Lower leg skin (tissue), 4 donors: ENCODE measurements around the gene PSTK. TPM values are rescaled to one million over a fixed set of nuclear protein-coding genes. Genes with fewer than 3 reads are reported as not detected.

Experiments used
- DNase-seq, 2 donors: peaks; one replicate each; pipeline ENCODE4 v3.0.0-alpha.2; 2019; ENCODE audit warnings: low spot score in 2 of 2
- H3K4me3 ChIP-seq: fragments of 200-600 bp; sonication (generic); 2 replicates; pipeline ENCODE4 v1.5.1; 2017; ENCODE audit warnings: mild to moderate bottlenecking, low read depth; ENCODE audit not compliant: poor library complexity, severe bottlenecking
- POLR2A ChIP-seq, 2 donors: fragments of 450-650 bp; IDR thresholded peaks; one replicate each; pipeline ENCODE4 v1.6.1; 2016 to 2017; ENCODE audit warnings: antibody characterized with exemption in 2 of 2, mild to moderate bottlenecking in 1 of 2, moderate library complexity in 1 of 2
- WGBS, 2 donors: methylation state at CpG; one replicate each; pipeline ENCODE4 v1.1.5; 2018; 5-methylcytosine and 5-hydroxymethylcytosine counted together
- intact Hi-C: fragments of 100-400 bp; cut with DNase I; formaldehyde crosslinking; loops from one replicate; pipeline ENCODE4 v1.15.0; 2023; ENCODE audit warnings: low total_unique reads
- total RNA-seq, 4 donors: library from RNA; depleted of rRNA; stranded (reverse); fragments of >200 nt; gene quantifications; one replicate each; pipeline ENCODE4 v1.1.0, GENCODE V29; 2016
- TF ChIP-seq, protein P1 (sequence below), 3 donors: fragments of 450-650 bp; IDR thresholded peaks; one replicate each; pipeline ENCODE4 v1.5.1; 2016; ENCODE audit warnings: antibody characterized with exemption in 3 of 3, mild to moderate bottlenecking in 3 of 3, moderate library complexity in 2 of 3

Gene PSTK
- total RNA-seq, 4 donors from 2014 or later, result 0.84 to 5.7 (median 2.2) TPM

- TF ChIP-seq POLR2A (IDR thresholded peaks at IDR 0.05), result no peak
- no peak for DNase-seq
- 40 to 60% methylated on average over 2 of the region's 2 CpGs for WGBS, 2 donors
- H3K4me3 ChIP-seq, result no peak overlapping the region
- intact Hi-C loops, result no loop called here
These were observed 24.1 kb downstream of the PSTK start for GRCh38 chr10:123004298-123004697.

GRCh38 chr10:123007558-123008354 lies 27.6 kb downstream of the PSTK start:
- peak in 1 of 2 donors; percentile 37 for DNase-seq
- whole genome bisulfite sequencing, 2 donors, result 2% methylated on average over 24 to 28 of the region's 30 CpGs
- TF ChIP-seq, protein P1, sequence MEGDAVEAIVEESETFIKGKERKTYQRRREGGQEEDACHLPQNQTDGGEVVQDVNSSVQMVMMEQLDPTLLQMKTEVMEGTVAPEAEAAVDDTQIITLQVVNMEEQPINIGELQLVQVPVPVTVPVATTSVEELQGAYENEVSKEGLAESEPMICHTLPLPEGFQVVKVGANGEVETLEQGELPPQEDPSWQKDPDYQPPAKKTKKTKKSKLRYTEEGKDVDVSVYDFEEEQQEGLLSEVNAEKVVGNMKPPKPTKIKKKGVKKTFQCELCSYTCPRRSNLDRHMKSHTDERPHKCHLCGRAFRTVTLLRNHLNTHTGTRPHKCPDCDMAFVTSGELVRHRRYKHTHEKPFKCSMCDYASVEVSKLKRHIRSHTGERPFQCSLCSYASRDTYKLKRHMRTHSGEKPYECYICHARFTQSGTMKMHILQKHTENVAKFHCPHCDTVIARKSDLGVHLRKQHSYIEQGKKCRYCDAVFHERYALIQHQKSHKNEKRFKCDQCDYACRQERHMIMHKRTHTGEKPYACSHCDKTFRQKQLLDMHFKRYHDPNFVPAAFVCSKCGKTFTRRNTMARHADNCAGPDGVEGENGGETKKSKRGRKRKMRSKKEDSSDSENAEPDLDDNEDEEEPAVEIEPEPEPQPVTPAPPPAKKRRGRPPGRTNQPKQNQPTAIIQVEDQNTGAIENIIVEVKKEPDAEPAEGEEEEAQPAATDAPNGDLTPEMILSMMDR (IDR thresholded peaks at IDR 0.05), result no peak
- no peak for TF ChIP-seq POLR2A (IDR thresholded peaks at IDR 0.05)
- peak overlapping the region; percentile 96 for H3K4me3 ChIP-seq
- intact Hi-C loops, result no loop called here

DNA sequence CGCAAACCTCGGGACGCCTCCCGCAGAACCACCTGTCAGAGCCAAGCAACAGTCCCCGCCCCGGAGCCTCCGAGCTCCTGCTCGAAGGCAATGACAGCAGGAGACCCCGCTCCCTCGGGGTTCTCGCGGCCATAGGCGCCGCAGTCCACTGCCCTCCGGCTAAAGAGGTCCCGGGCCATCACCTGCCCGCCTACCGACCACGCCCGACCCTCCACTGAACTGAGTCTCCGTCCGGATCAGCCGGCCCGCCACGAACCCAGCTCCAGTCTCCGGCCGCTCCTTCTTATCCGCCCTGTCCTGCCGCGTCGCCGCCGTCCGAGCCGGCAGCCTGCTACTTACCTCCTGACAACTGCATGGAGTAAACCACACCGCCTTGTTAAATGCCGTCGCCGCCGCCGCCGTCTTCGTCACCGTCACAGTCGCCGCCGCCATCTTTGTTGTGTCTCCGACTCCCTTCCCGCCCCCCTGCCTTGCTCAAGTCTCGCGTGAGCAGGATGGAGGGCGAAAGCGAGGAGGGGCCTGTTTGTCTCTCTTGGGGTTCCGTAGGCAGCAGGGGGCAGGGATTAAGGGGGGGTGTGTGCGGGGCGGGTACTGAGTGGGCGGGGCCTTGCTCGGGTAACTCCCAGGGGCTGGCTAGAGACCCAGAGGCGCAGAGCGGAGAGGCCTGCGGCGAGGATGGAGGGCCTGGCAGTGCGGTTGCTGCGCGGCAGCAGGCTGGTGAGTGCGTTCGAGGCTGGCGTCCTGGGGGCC lies 28.3 kb downstream of the PSTK start, which contains the start of the genes ACADSB and IKZF5:
Gene ACADSB, plus strand, starts transcription at position 652 of the 750 bp plus-strand sequence. Its CDS starts 24 bp downstream, at position 676.
Gene IKZF5, minus strand, starts transcription at position 441 of the 750 bp plus-strand sequence. CDS start 10,170 bp downstream, outside the sequence.
- intact Hi-C loops, result no loop called here
- 0% methylated on average over 43 to 45 of the region's 68 CpGs for WGBS, 2 donors
- TF ChIP-seq, protein P1 (IDR thresholded peaks at IDR 0.05), result no peak
- peak in 1 of 2 donors; percentile 86 for TF ChIP-seq POLR2A (IDR thresholded peaks at IDR 0.05)
- peak within 1 kb of the TSS; percentile 96 for H3K4me3 ChIP-seq
- peak; percentile 97 to 99 for DNase-seq

- TF ChIP-seq POLR2A (IDR thresholded peaks at IDR 0.05), result no peak
- TF ChIP-seq, protein P1 (IDR thresholded peaks at IDR 0.05), result no peak
- WGBS, 2 donors, result 0 to 1% methylated on average over 26 to 33 of the region's 34 CpGs
- intact Hi-C loops, result no loop called here
- peak; percentile 24 to 89 for DNase-seq
- H3K4me3 ChIP-seq, result peak overlapping the region; percentile 57
These were observed 29.1 kb downstream of the PSTK start for GRCh38 chr10:123009105-123009820.

DNA sequence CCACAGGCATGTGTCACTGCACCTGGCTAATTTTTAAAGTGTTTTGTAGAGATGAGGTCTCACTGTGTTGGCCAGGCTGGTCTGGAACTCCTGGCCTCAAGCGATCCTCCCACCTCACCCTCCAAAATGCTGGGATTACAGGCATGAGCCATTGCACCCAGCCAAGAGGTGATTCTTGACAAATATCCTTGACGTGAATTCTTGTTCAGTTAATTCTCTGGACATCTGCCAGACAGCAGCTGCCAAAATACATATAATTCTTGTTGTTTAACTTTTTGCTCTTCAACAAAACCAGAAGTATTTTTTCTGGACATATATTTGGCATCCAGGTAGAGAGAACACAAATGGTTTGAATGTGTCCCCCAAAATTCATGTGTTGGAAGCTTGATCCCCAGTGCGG lies 31.8 kb downstream of the PSTK start:
- TF ChIP-seq POLR2A (IDR thresholded peaks at IDR 0.05), result no peak
- TF ChIP-seq, protein P1 (IDR thresholded peaks at IDR 0.05), result no peak
- DNase-seq, result no peak
- intact Hi-C loops, result no loop called here
- 63 to 74% methylated on average over 3 of the region's 3 CpGs for WGBS, 2 donors
- H3K4me3 ChIP-seq, result no peak overlapping the region
